Spleen (tissue), 7 donors: ENCODE results near the gene TMCO4.

Source experiments
- POLR2A ChIP-seq, 3 donors: fragments of 450-650 bp; IDR thresholded peaks; one replicate each; pipeline ENCODE4 v1.5.1; 2017; ENCODE audit warnings: antibody characterized with exemption in 3 of 3, mild to moderate bottlenecking in 1 of 3
- TF ChIP-seq, protein P1 (sequence below), 11 experiments: fragments of 200-600 bp in 7 of 11; fragments of 450-650 bp in 4 of 11; sonication (generic) in 4 of 11; IDR thresholded peaks in 8 of 11; conservative IDR thresholded peaks in 3 of 11; 1 replicate in 7 of 11; 2 replicates in 4 of 11; pipeline versions ENCODE4 v1.4.0 to v1.8.0; 2016 to 2021; ENCODE audit warnings: antibody characterized with exemption in 11 of 11, inconsistent platforms in 4 of 11, mild to moderate bottlenecking in 1 of 11
- donor health status: DM: no; HTN: no; CAD: no; lungs with moderate emphysema.
- donor health status: DM: no; HTN: no; CAD: no.
- donor health status: DM: no; HTN: no; CAD: no.

DNA sequence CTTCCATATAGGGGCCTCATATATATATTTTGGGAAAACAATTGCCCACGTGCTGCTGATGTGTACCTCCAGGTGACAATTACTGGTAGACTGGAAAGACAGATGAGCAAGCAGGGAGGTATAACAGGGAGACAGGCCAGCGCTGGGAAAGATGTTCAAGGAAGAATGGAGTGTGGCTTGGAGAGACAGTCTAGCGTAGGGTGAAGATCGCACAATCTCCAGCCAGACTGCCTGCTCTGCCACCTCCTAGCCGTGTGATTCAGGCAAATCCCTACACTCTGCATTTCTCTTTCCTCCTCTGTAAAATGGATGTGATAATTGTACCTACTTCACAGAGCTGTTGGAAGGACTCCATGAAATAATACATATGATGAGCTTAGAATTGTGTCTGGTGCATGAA is 66.1 kb downstream of the TMCO4 start:
- TF ChIP-seq POLR2A (IDR thresholded peaks at IDR 0.05), result no peak
- TF ChIP-seq, protein P1, sequence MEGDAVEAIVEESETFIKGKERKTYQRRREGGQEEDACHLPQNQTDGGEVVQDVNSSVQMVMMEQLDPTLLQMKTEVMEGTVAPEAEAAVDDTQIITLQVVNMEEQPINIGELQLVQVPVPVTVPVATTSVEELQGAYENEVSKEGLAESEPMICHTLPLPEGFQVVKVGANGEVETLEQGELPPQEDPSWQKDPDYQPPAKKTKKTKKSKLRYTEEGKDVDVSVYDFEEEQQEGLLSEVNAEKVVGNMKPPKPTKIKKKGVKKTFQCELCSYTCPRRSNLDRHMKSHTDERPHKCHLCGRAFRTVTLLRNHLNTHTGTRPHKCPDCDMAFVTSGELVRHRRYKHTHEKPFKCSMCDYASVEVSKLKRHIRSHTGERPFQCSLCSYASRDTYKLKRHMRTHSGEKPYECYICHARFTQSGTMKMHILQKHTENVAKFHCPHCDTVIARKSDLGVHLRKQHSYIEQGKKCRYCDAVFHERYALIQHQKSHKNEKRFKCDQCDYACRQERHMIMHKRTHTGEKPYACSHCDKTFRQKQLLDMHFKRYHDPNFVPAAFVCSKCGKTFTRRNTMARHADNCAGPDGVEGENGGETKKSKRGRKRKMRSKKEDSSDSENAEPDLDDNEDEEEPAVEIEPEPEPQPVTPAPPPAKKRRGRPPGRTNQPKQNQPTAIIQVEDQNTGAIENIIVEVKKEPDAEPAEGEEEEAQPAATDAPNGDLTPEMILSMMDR (IDR thresholded peaks at IDR 0.05 in 8 of 11, conservative IDR thresholded peaks at IDR 0.05 in 3 of 11), result no peak
